Retinal pigment epithelial cell (primary cell): Measurements from ENCODE around the gene ATG16L1.

Experiments used
- DNase-seq: peaks from one replicate; pipeline ENCODE4 v3.0.0-alpha.2; 2010; ENCODE audit warnings: low read depth
- H3K4me3 ChIP-seq: 2 replicates; pipeline ENCODE4 v1.5.1; 2011; ENCODE audit warnings: mild to moderate bottlenecking, low read length, control low read depth, moderate library complexity
- TF ChIP-seq, protein P1 (sequence below): conservative IDR thresholded peaks from 2 replicates; pipeline ENCODE4 v1.5.1; 2011; ENCODE audit warnings: low read depth, low read length, control low read depth, inconsistent platforms

ATG16L1 gene

DNA sequence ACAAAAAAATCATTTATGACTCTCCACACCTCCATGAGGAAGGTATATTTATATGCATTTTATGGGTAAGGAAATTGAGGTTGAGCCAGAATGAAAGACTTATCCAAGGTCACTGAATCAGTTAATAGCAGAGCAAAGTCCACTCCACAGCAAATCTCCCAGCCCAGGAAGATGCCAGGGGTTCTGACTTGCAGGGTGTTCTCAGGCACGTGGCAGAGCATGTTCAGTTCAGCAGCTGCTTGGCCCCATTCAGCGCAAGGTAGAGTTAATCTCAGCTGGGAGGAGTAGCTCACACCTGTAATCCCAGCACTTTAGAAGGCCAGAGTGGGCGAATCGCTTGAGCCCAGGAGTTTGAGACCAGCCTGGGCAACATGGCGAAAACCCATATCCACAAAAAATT, 85.1 kb downstream of the ATG16L1 start:
- TF ChIP-seq, protein P1, sequence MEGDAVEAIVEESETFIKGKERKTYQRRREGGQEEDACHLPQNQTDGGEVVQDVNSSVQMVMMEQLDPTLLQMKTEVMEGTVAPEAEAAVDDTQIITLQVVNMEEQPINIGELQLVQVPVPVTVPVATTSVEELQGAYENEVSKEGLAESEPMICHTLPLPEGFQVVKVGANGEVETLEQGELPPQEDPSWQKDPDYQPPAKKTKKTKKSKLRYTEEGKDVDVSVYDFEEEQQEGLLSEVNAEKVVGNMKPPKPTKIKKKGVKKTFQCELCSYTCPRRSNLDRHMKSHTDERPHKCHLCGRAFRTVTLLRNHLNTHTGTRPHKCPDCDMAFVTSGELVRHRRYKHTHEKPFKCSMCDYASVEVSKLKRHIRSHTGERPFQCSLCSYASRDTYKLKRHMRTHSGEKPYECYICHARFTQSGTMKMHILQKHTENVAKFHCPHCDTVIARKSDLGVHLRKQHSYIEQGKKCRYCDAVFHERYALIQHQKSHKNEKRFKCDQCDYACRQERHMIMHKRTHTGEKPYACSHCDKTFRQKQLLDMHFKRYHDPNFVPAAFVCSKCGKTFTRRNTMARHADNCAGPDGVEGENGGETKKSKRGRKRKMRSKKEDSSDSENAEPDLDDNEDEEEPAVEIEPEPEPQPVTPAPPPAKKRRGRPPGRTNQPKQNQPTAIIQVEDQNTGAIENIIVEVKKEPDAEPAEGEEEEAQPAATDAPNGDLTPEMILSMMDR, result no peak
- DNase-seq, result no peak
- H3K4me3 ChIP-seq, result no peak overlapping the region

DNA sequence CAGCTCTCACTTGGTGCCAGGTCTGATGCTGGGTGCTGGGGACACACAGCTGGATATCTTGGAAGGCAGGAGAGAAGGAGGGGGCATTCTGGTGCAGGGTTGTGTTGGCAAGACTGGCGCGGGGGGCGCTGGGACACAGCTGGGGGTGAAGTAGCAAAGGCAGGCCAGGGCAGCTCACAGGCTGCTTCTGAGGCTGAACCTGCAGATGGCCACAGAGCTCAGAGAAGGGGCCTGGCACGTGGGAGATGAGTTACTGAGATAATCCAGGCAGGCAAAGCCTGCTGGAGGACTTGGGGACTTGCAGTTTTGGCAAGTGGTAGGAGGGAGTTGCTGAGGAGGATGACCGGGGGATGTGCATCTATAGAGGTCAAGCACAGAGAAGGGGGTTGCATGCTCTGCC, 86.6 kb downstream of the ATG16L1 start:
- no peak for DNase-seq
- no peak overlapping the region for H3K4me3 ChIP-seq
- TF ChIP-seq, protein P1, result no peak

DNA sequence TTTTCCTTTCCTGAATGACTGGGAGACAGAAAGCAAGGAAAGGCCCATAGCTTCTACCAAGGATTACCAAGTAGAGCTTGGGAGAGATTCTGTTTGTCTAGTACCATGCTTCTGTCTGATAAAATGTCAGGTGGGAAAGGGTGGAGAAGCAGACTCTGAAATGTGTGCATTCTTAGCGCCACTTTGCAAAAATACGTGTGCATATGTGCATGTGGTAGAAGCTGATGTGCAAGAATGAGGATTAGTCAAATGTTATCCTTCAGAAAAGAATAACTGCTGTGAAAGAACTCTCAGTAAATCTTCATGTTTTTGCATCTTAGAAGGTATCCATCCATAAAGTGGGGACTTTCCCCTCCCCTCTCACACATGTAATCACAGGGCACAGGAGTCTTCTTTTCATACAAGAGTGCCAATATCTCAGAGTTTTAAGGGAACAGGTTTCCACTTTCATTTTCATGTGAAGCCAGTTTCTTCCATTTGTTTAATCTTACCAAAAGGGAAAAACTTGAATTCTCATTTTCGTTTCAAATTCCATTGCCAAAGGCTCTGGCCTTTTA, 87.4 kb downstream of the ATG16L1 start:
- no peak for DNase-seq
- H3K4me3 ChIP-seq, result no peak overlapping the region
- TF ChIP-seq, protein P1, result no peak

DNA sequence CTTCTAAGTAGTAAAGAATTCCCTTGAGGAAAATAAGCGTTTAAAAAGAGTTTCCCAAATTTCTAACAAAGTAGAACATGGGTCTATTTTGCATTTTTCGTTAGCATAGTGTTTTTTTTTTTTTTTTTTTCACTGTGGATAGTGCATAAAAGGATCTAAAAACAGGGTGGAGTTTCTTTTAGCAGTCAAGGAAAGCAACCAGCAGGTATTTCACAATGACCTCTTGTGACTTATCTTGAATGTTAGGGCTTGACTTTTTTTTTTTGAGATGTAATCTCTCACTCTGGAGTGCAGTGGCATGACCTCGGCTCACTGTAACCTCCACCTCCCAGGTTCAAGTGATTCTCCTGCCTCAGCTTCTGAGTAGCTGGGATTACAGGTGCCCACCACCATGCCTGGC, 88.0 kb downstream of the ATG16L1 start:
- H3K4me3 ChIP-seq, result no peak overlapping the region
- DNase-seq, result no peak
- TF ChIP-seq, protein P1, result no peak

DNA sequence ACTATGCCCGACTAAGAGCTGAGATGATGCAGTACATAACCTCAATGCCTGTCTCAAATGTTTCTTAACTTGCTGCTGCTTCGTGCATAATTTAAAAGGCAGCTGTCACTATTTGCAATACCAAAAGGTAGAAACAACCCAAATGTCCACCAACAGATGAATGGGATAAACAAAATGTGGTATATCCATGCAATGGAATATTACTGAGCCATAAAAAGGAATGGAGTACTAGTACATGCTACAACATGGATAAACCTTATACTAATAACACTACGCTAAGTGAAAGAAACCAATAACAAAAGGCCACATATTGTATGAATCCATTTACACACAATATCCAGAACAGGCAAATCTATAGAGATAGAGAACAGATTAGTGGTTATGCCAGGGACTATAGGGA, 89.8 kb downstream of the ATG16L1 start:
- TF ChIP-seq, protein P1, result no peak
- no peak for DNase-seq

DNA sequence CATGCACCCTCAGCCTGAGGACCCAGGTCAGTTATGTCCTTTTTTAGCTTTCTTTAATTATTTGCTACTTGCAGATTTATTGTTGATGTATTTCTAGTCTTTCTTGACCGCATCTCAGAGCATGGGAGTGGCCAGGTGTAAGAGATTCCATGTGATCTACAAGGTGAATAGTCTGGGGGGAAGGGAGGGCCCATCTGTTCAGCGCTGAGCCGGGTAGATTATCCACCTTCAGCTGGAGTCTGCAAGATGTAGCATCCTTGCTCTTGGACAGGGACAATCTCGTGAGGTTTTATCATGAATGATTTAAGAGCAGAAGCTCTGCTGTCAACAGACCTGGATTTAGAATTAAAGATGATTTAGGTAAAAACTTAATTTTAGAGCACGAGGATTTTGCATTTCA, 90.8 kb downstream of the ATG16L1 start:
- no peak for DNase-seq
- TF ChIP-seq, protein P1, result no peak
- no peak overlapping the region for H3K4me3 ChIP-seq

More for the DNA sequence above, 89.8 kb downstream of the ATG16L1 start:
- H3K4me3 ChIP-seq, result no peak overlapping the region

DNA sequence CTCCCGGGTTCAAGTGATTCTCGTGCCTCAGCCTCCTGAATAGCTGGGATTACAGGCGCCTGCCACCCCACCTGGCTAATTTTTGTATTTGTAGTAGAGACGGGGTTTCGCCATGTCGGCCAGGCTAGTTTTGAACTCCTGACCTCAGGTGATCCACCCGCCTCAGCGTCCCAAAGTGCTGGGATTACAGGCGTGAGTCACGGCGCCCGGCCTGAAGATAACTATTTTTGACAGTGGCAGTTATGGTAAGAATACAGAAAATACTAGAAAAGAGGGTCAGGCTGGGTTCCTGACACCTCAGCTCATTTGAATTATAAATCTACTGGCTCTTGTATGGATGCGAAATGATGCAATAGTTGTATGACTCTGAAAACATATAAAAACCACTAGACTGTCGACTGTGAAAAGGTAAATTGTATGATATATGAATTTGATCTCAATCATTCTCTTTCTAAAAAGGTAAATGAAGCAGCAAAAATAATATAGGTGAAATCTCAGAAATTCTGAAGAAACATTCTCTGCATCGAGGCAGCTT, 91.8 kb downstream of the ATG16L1 start:
- TF ChIP-seq, protein P1, result no peak
- DNase-seq, result no peak
- no peak overlapping the region for H3K4me3 ChIP-seq
